ENCODE results near the gene DAPK1.

DNA sequence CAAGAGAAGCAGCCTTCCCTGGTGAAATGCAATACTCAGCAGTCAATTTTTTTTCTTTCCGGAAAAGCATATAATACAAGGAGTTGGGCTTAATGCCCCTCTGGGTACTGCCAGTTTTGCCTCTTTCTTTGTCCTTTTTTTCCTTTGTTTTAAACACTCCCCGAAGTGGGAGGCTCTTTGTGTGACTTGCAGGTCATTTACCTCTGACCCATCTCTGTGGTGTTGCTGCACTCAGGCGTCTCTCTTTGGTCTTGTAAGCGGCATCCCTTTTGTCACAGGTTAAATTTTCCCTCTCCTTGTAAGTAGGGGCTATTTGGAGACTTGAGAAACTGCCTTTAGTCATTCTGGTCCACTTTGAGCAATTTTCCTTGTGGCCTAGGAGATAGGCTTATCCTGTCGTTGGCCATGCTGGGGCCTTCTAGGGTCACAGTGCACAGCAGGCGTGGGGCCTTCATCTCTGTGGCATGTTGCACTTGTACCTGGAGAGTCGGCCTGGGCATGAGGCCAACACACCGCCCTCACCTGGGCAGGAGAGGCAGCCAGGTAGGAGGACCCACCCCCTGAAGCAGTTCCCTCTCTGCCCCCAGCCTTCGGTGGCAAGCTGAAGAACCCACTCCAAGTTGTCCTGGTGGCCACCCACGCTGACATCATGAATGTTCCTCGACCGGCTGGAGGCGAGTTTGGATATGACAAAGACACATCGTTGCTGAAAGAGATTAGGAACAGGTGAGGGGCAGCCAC lies 200.6 kb downstream of the DAPK1 start:
- TF ChIP-seq POLR2A (IDR thresholded peaks at IDR 0.05) (no peak), POLR2AphosphoS5 (IDR thresholded peaks at IDR 0.05; ENCODE audit: insufficient read depth in 1 of 2, low read depth in 1 of 2) (no peak)
- TF ChIP-seq, protein P1, sequence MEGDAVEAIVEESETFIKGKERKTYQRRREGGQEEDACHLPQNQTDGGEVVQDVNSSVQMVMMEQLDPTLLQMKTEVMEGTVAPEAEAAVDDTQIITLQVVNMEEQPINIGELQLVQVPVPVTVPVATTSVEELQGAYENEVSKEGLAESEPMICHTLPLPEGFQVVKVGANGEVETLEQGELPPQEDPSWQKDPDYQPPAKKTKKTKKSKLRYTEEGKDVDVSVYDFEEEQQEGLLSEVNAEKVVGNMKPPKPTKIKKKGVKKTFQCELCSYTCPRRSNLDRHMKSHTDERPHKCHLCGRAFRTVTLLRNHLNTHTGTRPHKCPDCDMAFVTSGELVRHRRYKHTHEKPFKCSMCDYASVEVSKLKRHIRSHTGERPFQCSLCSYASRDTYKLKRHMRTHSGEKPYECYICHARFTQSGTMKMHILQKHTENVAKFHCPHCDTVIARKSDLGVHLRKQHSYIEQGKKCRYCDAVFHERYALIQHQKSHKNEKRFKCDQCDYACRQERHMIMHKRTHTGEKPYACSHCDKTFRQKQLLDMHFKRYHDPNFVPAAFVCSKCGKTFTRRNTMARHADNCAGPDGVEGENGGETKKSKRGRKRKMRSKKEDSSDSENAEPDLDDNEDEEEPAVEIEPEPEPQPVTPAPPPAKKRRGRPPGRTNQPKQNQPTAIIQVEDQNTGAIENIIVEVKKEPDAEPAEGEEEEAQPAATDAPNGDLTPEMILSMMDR (IDR thresholded peaks at IDR 0.05): no peak

Measured in vagina (tissue), 2 donors.